SK-N-SH (cell line): Measurements from ENCODE around the gene HNRNPD. TPM values are rescaled to one million over a fixed set of nuclear protein-coding genes. Genes with fewer than 3 reads are reported as not detected.

Experiments used
- CTCF ChIA-PET: fragments of 300-600, 350-600 bp; formaldehyde crosslinking; extraction: SDS; loops from one replicate; lab custom pipeline; 2021; lab: Yijun Ruan, JAX
- POLR2A ChIA-PET: fragments of 350-600 bp; sonication (Branson Sonifier 250); formaldehyde crosslinking; extraction: SDS; loops from one replicate; lab custom pipeline; 2020; ENCODE audit warnings: antibody characterized with exemption, inconsistent platforms; lab: Yijun Ruan, JAX
- DNase-seq: peaks from one replicate; pipeline ENCODE4 v3.0.0; 2012
- H2AFZ ChIP-seq: fragments of 200-600 bp; sonication (generic); 2 replicates; pipeline ENCODE4 v1.8.1; 2016; ENCODE audit warnings: antibody characterized with exemption, mild to moderate bottlenecking, low read depth
- H3F3A ChIP-seq: fragments of 200-600 bp; sonication (generic); replicated peaks from 2 replicates; pipeline ENCODE3; 2016; ENCODE audit warnings: antibody characterized with exemption, mild to moderate bottlenecking; ENCODE audit not compliant: insufficient read depth
- H3K27ac ChIP-seq, 2 experiments: fragments of 200-500 bp in 1 of 2; fragments of 200-600 bp in 1 of 2; sonication (Bioruptor generic) in 1 of 2; sonication (generic), shearing (Covaris generic) in 1 of 2; 2 replicates each; pipeline versions ENCODE4 v1.5.1 to v1.6.1; 2014 to 2016; ENCODE audit warnings: low read depth in 2 of 2, inconsistent platforms in 1 of 2, low read length in 1 of 2, mild to moderate bottlenecking in 1 of 2, mixed read lengths in 1 of 2
- H3K27me3 ChIP-seq: fragments of 200-600 bp; sonication (generic), shearing (Covaris generic); 2 replicates; pipeline ENCODE4 v1.6.1; 2016; ENCODE audit warnings: mixed run types; ENCODE audit not compliant: insufficient read depth
- H3K36me3 ChIP-seq, 2 experiments: fragments of 200-500 bp in 1 of 2; fragments of 200-600 bp in 1 of 2; sonication (Bioruptor generic) in 1 of 2; sonication (generic) in 1 of 2; replicated peaks in 1 of 2; 2 replicates each; pipeline versions ENCODE3 to v1.5.1; 2014 to 2016; ENCODE audit warnings: low read length in 1 of 2, mild to moderate bottlenecking in 1 of 2; ENCODE audit not compliant: insufficient read depth in 2 of 2, control insufficient read depth in 1 of 2
- H3K4me1 ChIP-seq, 2 experiments: fragments of 200-500 bp in 1 of 2; fragments of 200-600 bp in 1 of 2; sonication (Bioruptor generic) in 1 of 2; sonication (generic), shearing (Covaris generic) in 1 of 2; 2 replicates each; pipeline versions ENCODE4 v1.5.1 to v1.6.1; 2014 to 2016; ENCODE audit warnings: low read depth in 1 of 2, low read length in 1 of 2, mixed run types in 1 of 2; ENCODE audit not compliant: insufficient read depth in 2 of 2, control insufficient read depth in 1 of 2
- H3K4me2 ChIP-seq: fragments of 200-600 bp; sonication (generic), shearing (Covaris generic); 2 replicates; pipeline ENCODE4 v1.6.1; 2017; ENCODE audit warnings: mixed run types
- H3K4me3 ChIP-seq, 2 experiments: fragments of 200-500 bp in 1 of 2; fragments of 200-600 bp in 1 of 2; sonication (Bioruptor generic) in 1 of 2; sonication (generic), shearing (Covaris generic) in 1 of 2; 2 replicates each; pipeline versions ENCODE4 v1.5.1 to v1.8.1; 2014 to 2016; ENCODE audit warnings: low read depth in 2 of 2, inconsistent platforms in 1 of 2, low read length in 1 of 2, mild to moderate bottlenecking in 1 of 2, mixed read lengths in 1 of 2, moderate library complexity in 1 of 2
- H3K79me2 ChIP-seq: fragments of 200-600 bp; sonication (generic); 2 replicates; pipeline ENCODE4 v1.8.1; 2017; ENCODE audit warnings: mild to moderate bottlenecking; ENCODE audit not compliant: insufficient read depth
- H3K9ac ChIP-seq: fragments of 200-600 bp; sonication (generic); 2 replicates; pipeline ENCODE4 v1.6.1; 2017; ENCODE audit warnings: mixed run types
- H3K9me2 ChIP-seq: fragments of 200-600 bp; sonication (generic); 2 replicates; pipeline ENCODE4 v1.6.1; 2017; ENCODE audit warnings: mixed run types
- H3K9me3 ChIP-seq: fragments of 200-600 bp; sonication (generic); 2 replicates; pipeline ENCODE4 v1.6.1; 2017; ENCODE audit warnings: mixed run types, mild to moderate bottlenecking, moderate library complexity
- H4K20me1 ChIP-seq: fragments of 200-600 bp; sonication (generic); 2 replicates; pipeline ENCODE4 v1.6.1; 2017; ENCODE audit warnings: mild to moderate bottlenecking, mixed run types; ENCODE audit not compliant: insufficient read depth
- CTCF ChIP-seq: fragments of 200-600 bp; sonication (generic); IDR thresholded peaks from 2 replicates; pipeline ENCODE4 v1.6.1; 2017; ENCODE audit warnings: antibody characterized with exemption, mild to moderate bottlenecking, moderate library complexity
- FOXM1 ChIP-seq: IDR thresholded peaks from 2 replicates; pipeline ENCODE4 v1.4.0; 2012; ENCODE audit warnings: low read depth, mild to moderate bottlenecking
- JUND ChIP-seq: IDR thresholded peaks from 2 replicates; pipeline ENCODE4 v1.4.0; 2012
- MXI1 ChIP-seq: IDR thresholded peaks from 2 replicates; pipeline ENCODE4 v1.6.1; 2012; ENCODE audit warnings: mild to moderate bottlenecking, low read depth, low read length, improper control_type of control experiment
- NFIC ChIP-seq: IDR thresholded peaks from 2 replicates; pipeline ENCODE4 v1.4.0; 2012; ENCODE audit warnings: borderline replicate concordance
- PBX3 ChIP-seq: IDR thresholded peaks from 2 replicates; pipeline ENCODE4; 2012
- POLR2AphosphoS5 ChIP-seq: IDR thresholded peaks from 2 replicates; pipeline ENCODE4 v1.6.1; 2012; ENCODE audit warnings: low read depth, low read length
- RCOR1 ChIP-seq: fragments of 150-350 bp; IDR thresholded peaks from 2 replicates; pipeline ENCODE4 v1.6.1; 2017; ENCODE audit warnings: antibody characterized with exemption, low read length
- SMC3 ChIP-seq: IDR thresholded peaks from 2 replicates; pipeline ENCODE4 v1.6.1; 2012; ENCODE audit warnings: low read depth, low read length, improper control_type of control experiment
- TCF12 ChIP-seq: IDR thresholded peaks from 2 replicates; pipeline ENCODE4 v1.4.0; 2012
- TEAD4 ChIP-seq: IDR thresholded peaks from 2 replicates; pipeline ENCODE4 v1.4.0; 2012; ENCODE audit warnings: mild to moderate bottlenecking, borderline replicate concordance; ENCODE audit not compliant: insufficient read depth
- WGBS: methylation state at CpG from one replicate; pipeline ENCODE4 v1.1.6; 2017; ENCODE audit warnings: low lambda C conversion rate; 5-methylcytosine and 5-hydroxymethylcytosine counted together
- polyA plus RNA-seq, 3 experiments: library from polyadenylated mRNA; depleted of rRNA; stranded (reverse); fragments of >200 nt; gene quantifications; 2 replicates each; pipeline ENCODE4 v1.2.3, GENCODE V29; 2012
- TF ChIP-seq, protein P1 (sequence below): IDR thresholded peaks from 2 replicates; pipeline ENCODE4 v1.4.0; 2012; ENCODE audit warnings: low read depth
- TF ChIP-seq, protein P2 (sequence below): IDR thresholded peaks from 2 replicates; pipeline ENCODE4 v1.4.0; 2012; ENCODE audit warnings: low read depth, borderline replicate concordance
- TF ChIP-seq, protein P3 (sequence below): fragments of 150-350 bp; IDR thresholded peaks from 2 replicates; pipeline ENCODE4 v1.6.1; 2017; ENCODE audit warnings: antibody characterized with exemption, low read length, low read depth, borderline replicate concordance

HNRNPD gene
- polyA plus RNA-seq, 1 of the 3 experiments (the other 2 are of a cell fraction): 286 TPM

GRCh38 chr4:82382751-82383150, 9.0 kb upstream of the HNRNPD start:
- ChIA-PET POLR2A (interaction anchor here (2.0 kb wide), 1 partner anchor 46 kb away, joined by 9 read pairs; no protein-coding TSS in a partner anchor), CTCF (no interaction called here)
- 93% methylated on average over 2 of the region's 2 CpGs for WGBS

GRCh38 chr4:82381661-82382296, 8.0 kb upstream of the HNRNPD start:
- 90% methylated on average over 2 of the region's 2 CpGs for WGBS
- H3K9me2 ChIP-seq: no peaks in the 10 kb centered on the region
- H3K79me2 ChIP-seq: peaks cover 32% of the 10 kb centered on the region
- H3K36me3 ChIP-seq: peaks cover 0 to 5% of the 10 kb centered on the region in 2 experiments
- H3K9me3 ChIP-seq: 0 out of 2 replicates have a peak, but pooled peaks cover 9% of the 10 kb centered on the region
- H3K27me3 ChIP-seq: no peaks in the 10 kb centered on the region
- no peak overlapping the region for H3K4me2 ChIP-seq
- no peak overlapping the region for H2AFZ ChIP-seq
- no peaks in the 10 kb centered on the region for H4K20me1 ChIP-seq
- no peak overlapping the region for H3K4me3 ChIP-seq
- no peak for DNase-seq
- no peak overlapping the region for H3K27ac ChIP-seq
- ChIA-PET CTCF (interaction anchor here (1.6 kb wide), 1 partner anchor 48 kb away, joined by 8 read pairs; the partner anchor contains the start of gene HNRNPDL), POLR2A (interaction anchor here (1.3 kb wide), 1 partner anchor 47 kb away, joined by 5 read pairs; no protein-coding TSS in a partner anchor)
- no peak overlapping the region for H3K9ac ChIP-seq
- H3F3A ChIP-seq: peaks cover 4% of the 10 kb centered on the region
- no peaks in the 10 kb centered on the region; a peak in 1 of 4 replicates for H3K4me1 ChIP-seq
- TF ChIP-seq FOXM1 (no peak), POLR2AphosphoS5 (no peak), JUND (no peak), TCF12 (no peak), PBX3 (no peak), RCOR1 (no peak), TEAD4 (no peak), SMC3 (no peak)
- TF ChIP-seq, protein P1, sequence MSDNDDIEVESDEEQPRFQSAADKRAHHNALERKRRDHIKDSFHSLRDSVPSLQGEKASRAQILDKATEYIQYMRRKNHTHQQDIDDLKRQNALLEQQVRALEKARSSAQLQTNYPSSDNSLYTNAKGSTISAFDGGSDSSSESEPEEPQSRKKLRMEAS: no peak
- TF ChIP-seq, protein P2, sequence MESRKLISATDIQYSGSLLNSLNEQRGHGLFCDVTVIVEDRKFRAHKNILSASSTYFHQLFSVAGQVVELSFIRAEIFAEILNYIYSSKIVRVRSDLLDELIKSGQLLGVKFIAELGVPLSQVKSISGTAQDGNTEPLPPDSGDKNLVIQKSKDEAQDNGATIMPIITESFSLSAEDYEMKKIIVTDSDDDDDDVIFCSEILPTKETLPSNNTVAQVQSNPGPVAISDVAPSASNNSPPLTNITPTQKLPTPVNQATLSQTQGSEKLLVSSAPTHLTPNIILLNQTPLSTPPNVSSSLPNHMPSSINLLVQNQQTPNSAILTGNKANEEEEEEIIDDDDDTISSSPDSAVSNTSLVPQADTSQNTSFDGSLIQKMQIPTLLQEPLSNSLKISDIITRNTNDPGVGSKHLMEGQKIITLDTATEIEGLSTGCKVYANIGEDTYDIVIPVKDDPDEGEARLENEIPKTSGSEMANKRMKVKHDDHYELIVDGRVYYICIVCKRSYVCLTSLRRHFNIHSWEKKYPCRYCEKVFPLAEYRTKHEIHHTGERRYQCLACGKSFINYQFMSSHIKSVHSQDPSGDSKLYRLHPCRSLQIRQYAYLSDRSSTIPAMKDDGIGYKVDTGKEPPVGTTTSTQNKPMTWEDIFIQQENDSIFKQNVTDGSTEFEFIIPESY: no peak

More at GRCh38 chr4:82382751-82383150, 9.0 kb upstream of the HNRNPD start:
- no peaks in the 10 kb centered on the region for H4K20me1 ChIP-seq
- no peak for DNase-seq
- H3K4me1 ChIP-seq: no peaks in the 10 kb centered on the region; a peak in 1 of 4 replicates
- no peaks in the 10 kb centered on the region for H3K27me3 ChIP-seq
- H3K4me3 ChIP-seq: no peak overlapping the region
- H3K36me3 ChIP-seq: peaks cover 0 to 5% of the 10 kb centered on the region in 2 experiments
- H3F3A ChIP-seq: peaks cover under 1% of the 10 kb centered on the region
- H3K27ac ChIP-seq: no peak overlapping the region
- H3K9me2 ChIP-seq: no peaks in the 10 kb centered on the region
- H3K9me3 ChIP-seq: 0 out of 2 replicates have a peak, but pooled peaks cover 9% of the 10 kb centered on the region
- no peak overlapping the region for H3K4me2 ChIP-seq
- H2AFZ ChIP-seq: no peak overlapping the region
- TF ChIP-seq MXI1: no peak
- TF ChIP-seq, protein P2: no peak
- no peak for TF ChIP-seq NFIC
- TF ChIP-seq CTCF: no peak
- TF ChIP-seq, protein P3, sequence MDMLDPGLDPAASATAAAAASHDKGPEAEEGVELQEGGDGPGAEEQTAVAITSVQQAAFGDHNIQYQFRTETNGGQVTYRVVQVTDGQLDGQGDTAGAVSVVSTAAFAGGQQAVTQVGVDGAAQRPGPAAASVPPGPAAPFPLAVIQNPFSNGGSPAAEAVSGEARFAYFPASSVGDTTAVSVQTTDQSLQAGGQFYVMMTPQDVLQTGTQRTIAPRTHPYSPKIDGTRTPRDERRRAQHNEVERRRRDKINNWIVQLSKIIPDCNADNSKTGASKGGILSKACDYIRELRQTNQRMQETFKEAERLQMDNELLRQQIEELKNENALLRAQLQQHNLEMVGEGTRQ: no peak
- TF ChIP-seq, all 33 proteins: peak for 0
- Histone ChIP-seq H3K79me2 (peaks cover 24% of the 10 kb centered on the region; the same call in 1 of the 2 replicates), H3K9ac (no peak overlapping the region)
